NCI-H2107 (cell line): ENCODE measurements around the gene TMEM74B.

Experiments
- DNase-seq: peaks from one replicate; lab custom pipeline; 2025; lab: John Stamatoyannopoulos, UW

TMEM74B gene

DNA sequence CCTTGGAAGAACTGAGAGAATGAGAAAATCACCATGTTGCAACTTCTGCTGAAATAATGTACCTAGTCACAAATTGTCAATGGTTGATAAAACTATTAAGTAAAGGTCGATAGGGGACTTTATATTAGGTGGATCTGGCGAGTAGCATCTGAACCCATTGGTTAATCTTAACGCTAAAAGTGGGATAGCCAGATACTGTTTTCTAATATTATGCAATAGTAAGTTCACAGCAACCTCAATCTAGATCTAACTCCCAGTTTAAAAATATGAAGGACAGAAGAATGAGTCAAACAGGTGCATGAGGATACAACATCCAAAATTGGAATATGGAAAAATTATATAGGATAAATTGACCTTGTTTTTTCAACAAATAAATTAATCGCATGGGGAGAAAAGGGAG, 47.5 kb downstream of the TMEM74B start:
- no peak for DNase-seq

DNA sequence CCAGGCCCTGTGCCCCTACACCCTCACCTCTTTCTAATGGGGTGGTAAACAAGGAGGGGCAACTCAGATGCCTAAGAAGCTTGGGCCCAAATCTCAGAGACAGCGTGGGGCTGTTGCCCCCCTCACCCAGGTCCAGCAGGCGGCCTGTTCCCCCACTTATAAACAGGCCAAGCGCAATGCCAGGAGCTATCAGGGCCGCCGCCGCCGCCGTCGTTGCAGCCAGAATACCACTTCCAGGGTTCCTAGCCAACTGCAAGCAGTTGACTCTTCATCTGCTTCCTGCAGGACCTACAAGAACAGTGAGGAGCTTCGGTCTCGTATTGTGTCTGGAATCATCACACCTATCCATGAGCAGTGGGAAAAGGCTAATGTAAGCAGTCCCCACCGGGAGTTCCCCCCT, 49.9 kb downstream of the TMEM74B start:
- DNase-seq = no peak

DNA sequence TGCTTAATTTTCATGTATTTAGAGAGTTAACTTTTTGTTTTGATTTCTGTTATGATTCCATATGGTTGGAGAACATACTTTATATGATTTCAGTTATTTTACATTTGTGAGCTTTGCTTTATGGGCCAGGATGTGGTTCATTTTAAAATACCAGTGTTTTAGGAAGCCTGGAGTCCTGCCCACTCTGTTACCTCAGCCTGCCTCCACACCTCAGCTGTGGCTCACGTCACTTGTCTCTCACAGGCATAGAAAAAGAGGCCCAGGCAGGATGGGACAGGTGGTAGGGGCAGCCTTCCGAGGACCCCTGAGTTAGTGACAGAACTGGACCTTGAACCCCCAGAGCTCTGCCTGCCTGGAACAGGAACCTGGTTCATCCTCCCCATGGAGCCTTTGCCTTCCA, 50.4 kb downstream of the TMEM74B start:
- DNase-seq = no peak

GRCh38 chr20:1131354-1131753, 53.4 kb downstream of the TMEM74B start:
- DNase-seq = no peak

- no peak for DNase-seq
Measured at GRCh38 chr20:1130847-1131246, 53.9 kb downstream of the TMEM74B start.
